CD4-positive, alpha-beta T cell (primary cell): Measurements from ENCODE around the gene SLC16A9. TPM values are rescaled to one million over a fixed set of nuclear protein-coding genes. Genes with fewer than 3 reads are reported as not detected.

Experiments used
- ATAC-seq: fragments of 200-7000 bp; cut with Tn5 transposase; one replicate; pipeline ENCODE4 v1.10.0; 2022; ENCODE audit warnings: mild to moderate bottlenecking; ENCODE audit not compliant: poor library complexity
- CTCF ChIA-PET: fragments of 350-600 bp; sonication (Branson Sonifier 250); formaldehyde crosslinking; loops from one replicate; lab custom pipeline; 2021; ENCODE audit warnings: antibody characterized with exemption, inconsistent platforms; lab: Charles Lee
- POLR2A ChIA-PET: fragments of 350-600 bp; sonication (Branson Sonifier 250); formaldehyde crosslinking; loops from one replicate; lab custom pipeline; 2021; ENCODE audit warnings: antibody characterized with exemption, inconsistent platforms; lab: Charles Lee
- DNase-seq, 14 experiments: peaks; one replicate each; pipeline ENCODE4 v3.0.0-alpha.2; 2013 to 2020; ENCODE audit warnings: mixed read lengths in 2 of 14
- H3K27ac ChIP-seq, 2 donors: one replicate each; pipeline versions ENCODE4 v1.5.1 to v1.7.0; 2013; ENCODE audit warnings: low read length in 2 of 2, low read depth in 1 of 2, mild to moderate bottlenecking in 1 of 2
- H3K27me3 ChIP-seq, 2 experiments: 1 replicate in 1 of 2; 2 replicates in 1 of 2; pipeline versions ENCODE4 v1.6.1 to v1.7.0; 2013; ENCODE audit warnings: low read length in 2 of 2, control low read depth in 1 of 2, mild to moderate bottlenecking in 1 of 2, moderate library complexity in 1 of 2; ENCODE audit not compliant: insufficient read depth in 2 of 2, control insufficient read depth in 1 of 2
- H3K36me3 ChIP-seq: one replicate; pipeline ENCODE4 v1.6.1; 2013; ENCODE audit warnings: low read length, control low read depth; ENCODE audit not compliant: insufficient read depth
- H3K4me1 ChIP-seq: one replicate; pipeline ENCODE4 v1.6.1; 2013; ENCODE audit warnings: low read length, control low read depth; ENCODE audit not compliant: insufficient read depth
- H3K4me3 ChIP-seq: one replicate; pipeline ENCODE4 v1.5.1; 2013; ENCODE audit warnings: mild to moderate bottlenecking, low read length, moderate library complexity
- H3K9me3 ChIP-seq, 2 experiments: 1 replicate in 1 of 2; 2 replicates in 1 of 2; pipeline versions ENCODE4 v1.6.1 to v1.7.0; 2013; ENCODE audit warnings: low read length in 2 of 2, mild to moderate bottlenecking in 2 of 2, control low read depth in 1 of 2, moderate library complexity in 1 of 2; ENCODE audit not compliant: control insufficient read depth in 1 of 2, insufficient read depth in 1 of 2
- H3K27ac Mint-ChIP-seq: one replicate; pipeline ENCODE4 v1.8.0; 2020; ENCODE audit warnings: mixed read lengths
- H3K27me3 Mint-ChIP-seq: one replicate; pipeline ENCODE4 v1.8.0; 2021; ENCODE audit warnings: mixed read lengths
- H3K36me3 Mint-ChIP-seq: one replicate; pipeline ENCODE4 v1.8.0; 2021; ENCODE audit warnings: low read depth, mixed read lengths
- H3K4me1 Mint-ChIP-seq: one replicate; pipeline ENCODE4 v1.8.0; 2021; ENCODE audit warnings: low read depth, mixed read lengths
- H3K4me3 Mint-ChIP-seq: one replicate; pipeline ENCODE4 v1.8.0; 2020; ENCODE audit warnings: mild to moderate bottlenecking, mixed read lengths
- H3K9me3 Mint-ChIP-seq: one replicate; pipeline ENCODE4 v1.8.0; 2020; ENCODE audit warnings: mixed read lengths
- CTCF ChIP-seq: fragments of 200-600 bp; IDR thresholded peaks from one replicate; pipeline ENCODE4 v1.8.0; 2022; ENCODE audit warnings: antibody characterized with exemption, mild to moderate bottlenecking
- intact Hi-C, 2 experiments: fragments of 100-400 bp; cut with DNase I in 1 of 2; cut with micrococcal nuclease in 1 of 2; formaldehyde crosslinking; loops; one replicate each; pipeline versions ENCODE4 v1.15.1 to v1.9.0; 2023 to 2025; cut with DNase I, micrococcal nuclease
- total RNA-seq, 174 experiments: library from RNA in 2 of 174; stranded (reverse) in 2 of 174; gene quantifications; one replicate each; pipeline ENCODE4 v1.2.3 and lab custom pipeline; 2021 to 2026

The SLC16A9 gene
- total RNA-seq, 2 experiments from 2014 or later, result not detected

DNA sequence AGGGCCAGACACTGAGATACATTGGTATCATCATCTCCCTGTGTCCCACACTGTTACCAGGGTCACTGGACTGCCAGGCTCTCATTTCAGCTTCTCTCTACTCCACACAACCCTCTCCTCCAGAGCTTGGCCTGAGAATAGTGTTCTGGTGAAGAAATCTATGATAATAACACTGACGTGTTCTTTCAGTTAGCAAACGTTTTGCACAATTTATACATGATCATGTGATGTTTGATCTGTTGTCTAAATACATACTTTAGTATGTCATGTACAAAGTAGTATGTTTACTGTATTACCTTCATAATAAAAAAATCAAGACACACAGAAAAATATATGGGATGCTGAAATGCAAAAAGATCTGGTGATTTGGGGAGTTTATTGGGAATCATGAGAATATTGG is 5.0 kb downstream of the SLC16A9 start:
- H3K27me3 ChIP-seq, result peaks cover 12 to 25% of the 10 kb centered on the region in 2 experiments
- no peak overlapping the region for H3K27ac ChIP-seq
- H3K4me1 ChIP-seq, result peaks cover 8% of the 10 kb centered on the region
- no peaks in the 10 kb centered on the region for H3K4me1 Mint-ChIP-seq
- intact Hi-C loops, result no loop called here
- H3K27me3 Mint-ChIP-seq, result peaks cover 71% of the 10 kb centered on the region
- H3K27ac Mint-ChIP-seq, result no peak overlapping the region
- no peaks in the 10 kb centered on the region for H3K9me3 Mint-ChIP-seq
- ChIA-PET CTCF (no interaction called here), POLR2A (no interaction called here)
- H3K9me3 ChIP-seq, result peaks cover 0 to 6% of the 10 kb centered on the region in 2 experiments
- ATAC-seq, result no peak
- no peak for DNase-seq
- H3K36me3 ChIP-seq, result no peaks in the 10 kb centered on the region
- no peak overlapping the region for H3K4me3 ChIP-seq
- no peaks in the 10 kb centered on the region for H3K36me3 Mint-ChIP-seq
- no peak overlapping the region for H3K4me3 Mint-ChIP-seq
- no peak for TF ChIP-seq CTCF

GRCh38 chr10:59702347-59702746 is 7.3 kb downstream of the SLC16A9 start:
- H3K4me1 Mint-ChIP-seq, result no peaks in the 10 kb centered on the region
- no peaks in the 10 kb centered on the region for H3K36me3 Mint-ChIP-seq
- ChIA-PET POLR2A (no interaction called here), CTCF (no interaction called here)
- no peak overlapping the region for H3K4me3 Mint-ChIP-seq
- DNase-seq, result no peak
- Histone ChIP-seq H3K36me3 (no peaks in the 10 kb centered on the region), H3K9me3 (no peaks in the 10 kb centered on the region), H3K27ac (no peak overlapping the region), H3K4me1 (no peaks in the 10 kb centered on the region), H3K4me3 (no peak overlapping the region), H3K27me3 (peaks cover 4 to 8% of the 10 kb centered on the region in 2 experiments)
- TF ChIP-seq CTCF, result no peak
- no peak overlapping the region for H3K27ac Mint-ChIP-seq
- ATAC-seq, result no peak
- no peaks in the 10 kb centered on the region for H3K9me3 Mint-ChIP-seq
- intact Hi-C loops, result no loop called here
- peaks cover 69% of the 10 kb centered on the region for H3K27me3 Mint-ChIP-seq

- peaks cover 3 to 4% of the 10 kb centered on the region in 2 experiments for H3K27me3 ChIP-seq
- peaks cover 0 to 4% of the 10 kb centered on the region in 2 experiments for H3K9me3 ChIP-seq
- CTCF ChIA-PET, result no interaction called here
- TF ChIP-seq CTCF, result no peak
- H3K4me3 ChIP-seq, result no peak overlapping the region
- no peak overlapping the region for H3K27ac ChIP-seq
- Mint-ChIP-seq H3K4me3 (no peak overlapping the region), H3K27ac (no peak overlapping the region), H3K4me1 (no peaks in the 10 kb centered on the region), H3K36me3 (no peaks in the 10 kb centered on the region), H3K27me3 (peaks cover 59% of the 10 kb centered on the region), H3K9me3 (no peaks in the 10 kb centered on the region)
- no peaks in the 10 kb centered on the region for H3K4me1 ChIP-seq
- no peak for DNase-seq
- no peak for ATAC-seq
- H3K36me3 ChIP-seq, result no peaks in the 10 kb centered on the region
- POLR2A ChIA-PET, result no interaction called here
- intact Hi-C loops, result no loop called here
These were observed 8.9 kb downstream of the SLC16A9 start for GRCh38 chr10:59700709-59701108.
